ENCODE results near the gene ADIPOR2.

DNA sequence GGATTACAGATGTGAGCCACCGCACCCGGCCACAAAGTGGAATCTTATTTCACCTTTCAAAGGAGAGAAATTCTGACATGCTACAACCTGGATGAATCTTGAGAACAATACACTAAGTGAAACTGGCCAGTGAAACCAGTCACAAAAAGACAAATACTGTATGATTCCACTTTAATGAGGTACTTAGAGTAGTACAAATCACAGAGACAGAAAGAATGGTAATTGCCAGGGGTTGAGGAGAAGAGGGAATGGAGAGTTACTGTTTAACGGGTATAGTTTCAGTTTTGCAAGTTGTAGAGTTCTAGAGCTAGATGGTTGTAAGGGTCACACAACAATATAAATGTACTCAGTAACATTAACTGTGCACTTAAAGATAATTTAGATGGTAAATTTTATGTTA lies 33.4 kb downstream of the ADIPOR2 start:
- TF ChIP-seq, protein P1, sequence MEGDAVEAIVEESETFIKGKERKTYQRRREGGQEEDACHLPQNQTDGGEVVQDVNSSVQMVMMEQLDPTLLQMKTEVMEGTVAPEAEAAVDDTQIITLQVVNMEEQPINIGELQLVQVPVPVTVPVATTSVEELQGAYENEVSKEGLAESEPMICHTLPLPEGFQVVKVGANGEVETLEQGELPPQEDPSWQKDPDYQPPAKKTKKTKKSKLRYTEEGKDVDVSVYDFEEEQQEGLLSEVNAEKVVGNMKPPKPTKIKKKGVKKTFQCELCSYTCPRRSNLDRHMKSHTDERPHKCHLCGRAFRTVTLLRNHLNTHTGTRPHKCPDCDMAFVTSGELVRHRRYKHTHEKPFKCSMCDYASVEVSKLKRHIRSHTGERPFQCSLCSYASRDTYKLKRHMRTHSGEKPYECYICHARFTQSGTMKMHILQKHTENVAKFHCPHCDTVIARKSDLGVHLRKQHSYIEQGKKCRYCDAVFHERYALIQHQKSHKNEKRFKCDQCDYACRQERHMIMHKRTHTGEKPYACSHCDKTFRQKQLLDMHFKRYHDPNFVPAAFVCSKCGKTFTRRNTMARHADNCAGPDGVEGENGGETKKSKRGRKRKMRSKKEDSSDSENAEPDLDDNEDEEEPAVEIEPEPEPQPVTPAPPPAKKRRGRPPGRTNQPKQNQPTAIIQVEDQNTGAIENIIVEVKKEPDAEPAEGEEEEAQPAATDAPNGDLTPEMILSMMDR (IDR thresholded peaks at IDR 0.05) = no peak
- TF ChIP-seq EZH2 (IDR thresholded peaks at IDR 0.05; ENCODE audit: borderline replicate concordance, insufficient read depth, low read depth, low read length, poor library complexity, severe bottlenecking) = no peak

Data from B cell (primary cell).